Activated CD8-positive, alpha-beta T cell treated with anti-CD3 and anti-CD28 coated beads, Interleukin-2, amount 10 ng/mL, durations not matched to agents 7 days and 5 days (primary cell): ENCODE results near the gene RNF141. TPM values are rescaled to one million over a fixed set of nuclear protein-coding genes. Genes with fewer than 3 reads are reported as not detected.

Source experiments
- ATAC-seq: fragments of 150-1000 bp; cut with Tn5 transposase; one replicate; pipeline ENCODE4 v1.10.0; 2021; ENCODE audit warnings: moderate library complexity
- CTCF ChIA-PET: fragments of 350-600 bp; sonication (Branson Sonifier 250); formaldehyde crosslinking; loops from one replicate; lab custom pipeline; 2021; ENCODE audit warnings: antibody characterized with exemption; lab: Charles Lee
- POLR2A ChIA-PET: fragments of 350-600 bp; sonication (Branson Sonifier 250); formaldehyde crosslinking; loops from one replicate; lab custom pipeline; 2021; ENCODE audit warnings: antibody characterized with exemption; lab: Charles Lee
- DNase-seq: peaks from one replicate; pipeline ENCODE4 v3.0.0-alpha.2; 2020
- H3K27ac Mint-ChIP-seq: one replicate; pipeline ENCODE4 v1.8.0; 2021; ENCODE audit warnings: mild to moderate bottlenecking, mixed read lengths
- H3K27me3 Mint-ChIP-seq: one replicate; pipeline ENCODE4 v1.8.0; 2021; ENCODE audit warnings: low read depth, mixed read lengths
- H3K36me3 Mint-ChIP-seq: one replicate; pipeline ENCODE4 v1.8.0; 2021; ENCODE audit warnings: low read depth, mixed read lengths
- H3K4me1 Mint-ChIP-seq: one replicate; pipeline ENCODE4 v1.8.0; 2021; ENCODE audit warnings: low read depth, mixed read lengths
- H3K4me3 Mint-ChIP-seq: one replicate; pipeline ENCODE4 v1.8.0; 2021; ENCODE audit warnings: mild to moderate bottlenecking, mixed read lengths
- H3K9me3 Mint-ChIP-seq: one replicate; pipeline ENCODE4 v1.8.0; 2022; ENCODE audit warnings: mixed read lengths; ENCODE audit not compliant: insufficient read depth
- total RNA-seq, 2 experiments: library from RNA; stranded (reverse); gene quantifications; one replicate each; pipeline ENCODE4 v1.2.3, GENCODE V29; 2021

RNF141 gene
- total RNA-seq, 2 experiments from 2014 or later = 10.7 to 11.6 TPM

DNA sequence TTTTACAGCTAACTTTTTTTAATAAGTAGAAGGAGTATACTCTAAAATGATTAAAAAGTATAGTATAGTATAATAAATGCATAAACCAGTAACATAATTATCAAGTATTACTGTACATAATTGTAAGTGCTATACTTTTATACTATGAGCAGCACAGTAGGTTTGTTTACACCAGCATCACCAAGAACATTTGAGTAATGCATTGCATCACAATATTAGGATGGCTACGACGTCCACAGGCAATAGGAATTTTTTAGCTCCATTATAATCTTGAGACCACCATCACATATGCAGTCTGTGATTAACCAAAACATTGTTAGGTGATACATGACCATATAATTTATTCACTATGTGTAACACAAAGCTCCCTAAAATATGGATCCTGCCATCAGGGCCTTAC lies 20.4 kb downstream of the RNF141 start:
- H3K27me3 Mint-ChIP-seq = no peaks in the 10 kb centered on the region
- H3K27ac Mint-ChIP-seq = no peak overlapping the region
- H3K4me3 Mint-ChIP-seq = no peak overlapping the region
- no peak for ATAC-seq
- no peaks in the 10 kb centered on the region for H3K4me1 Mint-ChIP-seq
- peaks cover 19% of the 10 kb centered on the region for H3K36me3 Mint-ChIP-seq
- CTCF ChIA-PET = interaction anchor here (0.6 to 1.8 kb wide), 5 partner anchors 10 to 135 kb away, joined by 3 to 9 read pairs (median 4); partner anchors contain the start of gene RNF141
- no peaks in the 10 kb centered on the region for H3K9me3 Mint-ChIP-seq
- no peak for DNase-seq
- POLR2A ChIA-PET = interaction anchor here (0.6 kb wide), 1 partner anchor 373 kb away, joined by 3 read pairs; no protein-coding TSS in a partner anchor

GRCh38 chr11:10519630-10520029 lies 21.4 kb downstream of the RNF141 start:
- DNase-seq (no peak), ATAC-seq (no peak)
- Mint-ChIP-seq H3K4me3 (no peak overlapping the region), H3K36me3 (peaks cover 17% of the 10 kb centered on the region), H3K4me1 (no peaks in the 10 kb centered on the region), H3K9me3 (no peaks in the 10 kb centered on the region), H3K27me3 (no peaks in the 10 kb centered on the region), H3K27ac (no peak overlapping the region)
- CTCF ChIA-PET = interaction anchor here (1.0 to 1.7 kb wide), 3 partner anchors 15 to 106 kb away, joined by 3 to 9 read pairs (median 5); partner anchors contain the start of gene RNF141
- POLR2A ChIA-PET = interaction anchor here (1.2 kb wide), 1 partner anchor 9 kb away, joined by 3 read pairs; no protein-coding TSS in a partner anchor

DNA sequence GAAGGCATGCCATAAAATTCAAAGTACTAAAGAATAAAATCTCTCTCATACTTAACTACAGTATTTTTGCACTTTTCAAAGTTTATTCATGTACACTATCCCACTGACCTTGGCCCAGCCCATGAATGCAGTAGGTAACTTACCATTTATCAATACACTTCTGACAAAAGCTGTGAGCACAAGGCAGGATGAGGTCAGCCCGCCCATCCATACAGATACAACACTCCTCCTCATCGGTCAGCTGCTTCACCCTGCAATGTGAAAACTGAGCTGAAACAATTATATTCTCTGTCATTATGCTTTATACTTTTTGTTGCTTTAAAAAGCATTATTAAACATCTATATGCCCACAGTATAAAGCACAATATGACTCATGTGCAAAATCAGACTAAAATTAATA lies 22.1 kb downstream of the RNF141 start:
- no peak overlapping the region for H3K27ac Mint-ChIP-seq
- H3K4me1 Mint-ChIP-seq = no peaks in the 10 kb centered on the region
- peaks cover 17% of the 10 kb centered on the region for H3K36me3 Mint-ChIP-seq
- no peaks in the 10 kb centered on the region for H3K9me3 Mint-ChIP-seq
- CTCF ChIA-PET = interaction anchor here (1.0 to 3.4 kb wide), 3 partner anchors 16 to 105 kb away, joined by 3 to 18 read pairs (median 5); partner anchors contain the start of gene RNF141
- H3K4me3 Mint-ChIP-seq = no peak overlapping the region
- H3K27me3 Mint-ChIP-seq = no peaks in the 10 kb centered on the region
- POLR2A ChIA-PET = interaction anchor here (1.2 kb wide), 1 partner anchor 8 kb away, joined by 3 read pairs; no protein-coding TSS in a partner anchor
- DNase-seq = no peak
- no peak for ATAC-seq

- no peak overlapping the region for H3K4me3 Mint-ChIP-seq
- DNase-seq (no peak), ATAC-seq (no peak)
- H3K36me3 Mint-ChIP-seq = peaks cover 13% of the 10 kb centered on the region
- CTCF ChIA-PET = interaction anchor here (3.4 kb wide), 1 partner anchor 22 kb away, joined by 18 read pairs; the partner anchor contains the start of gene RNF141
- no peaks in the 10 kb centered on the region for H3K9me3 Mint-ChIP-seq
- H3K27me3 Mint-ChIP-seq = no peaks in the 10 kb centered on the region
- peaks cover 2% of the 10 kb centered on the region for H3K4me1 Mint-ChIP-seq
- POLR2A ChIA-PET = no interaction called here
- H3K27ac Mint-ChIP-seq = no peak overlapping the region
Observed at GRCh38 chr11:10518123-10518522, 22.9 kb downstream of the RNF141 start.

- POLR2A ChIA-PET = no interaction called here
- Mint-ChIP-seq H3K9me3 (no peaks in the 10 kb centered on the region), H3K27me3 (no peaks in the 10 kb centered on the region), H3K36me3 (peaks cover 11% of the 10 kb centered on the region), H3K4me1 (peaks cover 10% of the 10 kb centered on the region), H3K4me3 (no peak overlapping the region), H3K27ac (no peak overlapping the region)
- DNase-seq = no peak
- CTCF ChIA-PET = no interaction called here
- ATAC-seq = no peak
Observed at GRCh38 chr11:10515418-10515817, 25.6 kb downstream of the RNF141 start.

- ChIA-PET CTCF (no interaction called here), POLR2A (no interaction called here)
- H3K27ac Mint-ChIP-seq = no peak overlapping the region
- H3K4me3 Mint-ChIP-seq = no peak overlapping the region
- no peaks in the 10 kb centered on the region for H3K9me3 Mint-ChIP-seq
- DNase-seq (no peak), ATAC-seq (no peak)
- peaks cover 10% of the 10 kb centered on the region for H3K4me1 Mint-ChIP-seq
- H3K36me3 Mint-ChIP-seq = peaks cover 11% of the 10 kb centered on the region
- no peaks in the 10 kb centered on the region for H3K27me3 Mint-ChIP-seq
Observed at GRCh38 chr11:10514709-10515108, 26.3 kb downstream of the RNF141 start.

DNA sequence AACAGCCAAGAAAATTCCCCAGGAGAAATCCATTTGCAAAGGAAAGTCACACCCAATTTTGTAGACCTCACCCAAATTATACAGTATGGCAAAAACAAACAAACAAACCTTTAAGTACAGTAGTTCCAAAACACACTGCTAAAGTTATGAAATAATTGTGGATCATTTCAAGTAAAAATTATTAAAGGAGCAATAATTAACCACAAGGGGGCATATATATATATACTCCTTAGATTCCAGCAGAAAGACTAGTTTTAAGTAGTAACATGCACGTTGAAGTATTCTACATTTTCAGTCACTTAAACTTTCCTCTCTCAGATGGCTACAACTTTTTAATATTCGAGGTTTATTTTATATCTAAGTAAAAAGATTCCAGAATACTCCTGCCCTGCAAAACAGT lies 26.8 kb downstream of the RNF141 start:
- ATAC-seq (no peak), DNase-seq (no peak)
- ChIA-PET POLR2A (no interaction called here), CTCF (no interaction called here)
- Mint-ChIP-seq H3K36me3 (peaks cover 11% of the 10 kb centered on the region), H3K4me3 (no peak overlapping the region), H3K9me3 (no peaks in the 10 kb centered on the region), H3K27me3 (no peaks in the 10 kb centered on the region), H3K27ac (no peak overlapping the region), H3K4me1 (peaks cover 10% of the 10 kb centered on the region)

DNA sequence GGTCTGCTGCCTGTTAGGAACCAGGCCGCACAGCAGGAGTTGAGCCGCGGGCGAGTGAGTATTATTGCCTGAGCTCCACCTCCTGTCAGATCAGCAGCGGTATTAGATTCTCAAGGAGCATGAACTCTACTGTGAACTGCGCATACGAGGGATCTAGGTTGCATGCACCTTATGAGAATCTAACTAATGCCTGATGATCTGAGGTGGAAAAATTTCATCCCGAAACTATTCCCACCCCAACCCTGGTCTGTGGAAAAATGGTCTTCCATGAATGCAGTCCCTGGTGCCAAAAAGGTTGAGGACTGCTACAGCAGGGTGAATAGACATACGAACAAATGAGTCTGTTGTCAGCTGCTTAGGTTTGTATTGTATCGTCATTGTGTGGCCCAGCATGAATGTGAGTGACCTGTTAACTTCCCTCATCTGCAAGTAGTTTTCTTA lies 29.8 kb downstream of the RNF141 start:
- H3K4me3 Mint-ChIP-seq = no peak overlapping the region
- H3K9me3 Mint-ChIP-seq = no peaks in the 10 kb centered on the region
- peaks cover 5% of the 10 kb centered on the region for H3K36me3 Mint-ChIP-seq
- ATAC-seq (no peak), DNase-seq (no peak)
- POLR2A ChIA-PET = interaction anchor here (1.3 kb wide), 1 partner anchor 8 kb away, joined by 3 read pairs; no protein-coding TSS in a partner anchor
- H3K27me3 Mint-ChIP-seq = no peaks in the 10 kb centered on the region
- no peak overlapping the region for H3K27ac Mint-ChIP-seq
- CTCF ChIA-PET = interaction anchor here (1.3 to 2.6 kb wide), 3 partner anchors 9 to 98 kb away, joined by 4 to 18 read pairs (median 5); partner anchors contain the start of gene RNF141
- H3K4me1 Mint-ChIP-seq = peaks cover 10% of the 10 kb centered on the region

DNA sequence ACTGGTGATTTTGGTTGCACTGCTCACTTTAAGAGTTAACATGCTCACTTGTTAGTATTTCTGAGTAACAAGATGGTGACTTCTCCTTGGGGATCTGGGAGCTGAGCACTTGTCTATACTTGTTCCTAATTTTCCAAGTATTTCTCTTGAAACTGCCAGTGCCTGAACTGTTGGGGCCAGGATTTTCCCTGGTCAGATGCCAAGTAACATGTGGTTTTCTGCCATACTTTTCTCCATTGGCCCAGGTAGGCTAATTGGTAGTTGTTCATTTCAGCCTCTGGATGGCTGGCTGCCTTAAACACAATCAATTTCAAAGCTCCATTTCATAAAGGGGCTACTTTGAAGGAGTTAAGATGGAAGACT lies 35.0 kb downstream of the RNF141 start:
- DNase-seq (no peak), ATAC-seq (no peak)
- H3K9me3 Mint-ChIP-seq = no peaks in the 10 kb centered on the region
- ChIA-PET CTCF (no interaction called here), POLR2A (no interaction called here)
- no peaks in the 10 kb centered on the region for H3K4me1 Mint-ChIP-seq
- no peaks in the 10 kb centered on the region for H3K27me3 Mint-ChIP-seq
- peaks cover 16% of the 10 kb centered on the region for H3K36me3 Mint-ChIP-seq
- H3K27ac Mint-ChIP-seq = no peak overlapping the region
- H3K4me3 Mint-ChIP-seq = no peak overlapping the region

DNA sequence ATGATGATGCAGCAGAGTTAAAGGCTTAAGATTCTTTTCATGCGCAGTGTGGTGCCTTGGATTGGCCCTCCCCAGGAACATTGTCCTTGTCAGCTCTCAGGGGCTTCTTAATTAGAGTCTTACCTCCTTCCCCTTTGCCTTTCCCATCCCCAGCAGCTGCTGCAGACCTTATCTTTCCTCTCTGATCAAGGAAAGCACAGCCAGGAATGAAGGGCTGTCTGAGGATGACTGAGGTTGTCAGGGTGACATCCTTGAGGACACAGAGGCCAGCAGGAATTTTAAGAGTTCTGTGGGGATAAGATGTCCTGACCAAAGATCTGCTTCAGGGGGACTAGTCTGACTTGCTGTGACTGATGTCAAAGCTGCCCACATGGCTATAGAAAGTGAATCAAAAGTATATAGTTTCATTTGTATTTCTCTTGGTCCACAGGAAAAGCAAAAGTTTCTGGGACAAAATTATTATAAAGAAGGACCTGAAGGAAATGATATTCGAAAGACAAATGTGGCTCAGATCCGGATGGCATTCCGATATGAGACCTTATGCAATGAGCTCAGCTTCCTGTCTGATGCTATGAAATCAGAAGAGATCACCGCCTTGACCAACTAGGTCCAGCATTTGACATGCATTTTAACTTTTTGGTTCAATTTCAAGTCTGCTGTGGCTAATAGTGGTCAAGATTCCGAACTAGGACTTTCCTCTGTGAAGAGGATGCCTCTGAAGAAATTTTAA lies 35.5 kb downstream of the RNF141 start:
- ChIA-PET POLR2A (no interaction called here), CTCF (interaction anchor here (1.6 kb wide), 1 partner anchor 36 kb away, joined by 4 read pairs; no protein-coding TSS in a partner anchor)
- peaks cover 12% of the 10 kb centered on the region for H3K36me3 Mint-ChIP-seq
- H3K27me3 Mint-ChIP-seq = no peaks in the 10 kb centered on the region
- H3K27ac Mint-ChIP-seq = no peak overlapping the region
- DNase-seq (no peak), ATAC-seq (no peak)
- no peaks in the 10 kb centered on the region for H3K4me1 Mint-ChIP-seq
- no peak overlapping the region for H3K4me3 Mint-ChIP-seq
- H3K9me3 Mint-ChIP-seq = no peaks in the 10 kb centered on the region

- H3K4me1 Mint-ChIP-seq = no peaks in the 10 kb centered on the region
- no peak overlapping the region for H3K27ac Mint-ChIP-seq
- DNase-seq (no peak), ATAC-seq (no peak)
- H3K36me3 Mint-ChIP-seq = peaks cover 13% of the 10 kb centered on the region
- CTCF ChIA-PET = interaction anchor here (1.6 kb wide), 1 partner anchor 37 kb away, joined by 4 read pairs; no protein-coding TSS in a partner anchor
- POLR2A ChIA-PET = no interaction called here
- no peaks in the 10 kb centered on the region for H3K27me3 Mint-ChIP-seq
- no peak overlapping the region for H3K4me3 Mint-ChIP-seq
- H3K9me3 Mint-ChIP-seq = no peaks in the 10 kb centered on the region
Observed at GRCh38 chr11:10504490-10504889, 36.5 kb downstream of the RNF141 start.
